ENCODE measurements around the gene TMEM183A.
"Not testable (repeated sequence)": the region's sequence is repeated elsewhere in the genome, so short reads cannot be mapped to it uniquely, and the experiment has no call there.

TMEM183A gene

GRCh38 chr1:202982715-202983430 lies 24.3 kb upstream of the TMEM183A start:
- DNase-seq: no peak
- in situ Hi-C loops (cut with HindIII; ENCODE audit: low pct_ligation_motif_present, low pct_unique_long_range_greater_than_20kb, low sequenced_read_pairs): no loop called here

GRCh38 chr1:202986120-202986519 lies 21.1 kb upstream of the TMEM183A start:
- DNase-seq; in situ Hi-C loops (cut with HindIII; ENCODE audit: low pct_ligation_motif_present, low pct_unique_long_range_greater_than_20kb, low sequenced_read_pairs): not testable (repeated sequence)

GRCh38 chr1:202987255-202987654 lies 19.9 kb upstream of the TMEM183A start:
- no peak for DNase-seq
- in situ Hi-C loops (cut with HindIII; ENCODE audit: low pct_ligation_motif_present, low pct_unique_long_range_greater_than_20kb, low sequenced_read_pairs): no loop called here

- in situ Hi-C loops (cut with HindIII; ENCODE audit: low pct_ligation_motif_present, low pct_unique_long_range_greater_than_20kb, low sequenced_read_pairs): no loop called here
- DNase-seq: no peak
Observed at GRCh38 chr1:202987922-202988583, 19.1 kb upstream of the TMEM183A start.

GRCh38 chr1:202989879-202990278 lies 17.3 kb upstream of the TMEM183A start:
- in situ Hi-C loops (cut with HindIII; ENCODE audit: low pct_ligation_motif_present, low pct_unique_long_range_greater_than_20kb, low sequenced_read_pairs): no loop called here
- DNase-seq: no peak

GRCh38 chr1:202991112-202991511 lies 16.1 kb upstream of the TMEM183A start:
- no peak for DNase-seq
- in situ Hi-C loops (cut with HindIII; ENCODE audit: low pct_ligation_motif_present, low pct_unique_long_range_greater_than_20kb, low sequenced_read_pairs): no loop called here

- in situ Hi-C loops (cut with HindIII; ENCODE audit: low pct_ligation_motif_present, low pct_unique_long_range_greater_than_20kb, low sequenced_read_pairs): no loop called here
- DNase-seq: no peak
Observed at GRCh38 chr1:202994756-202995155, 12.4 kb upstream of the TMEM183A start.

- in situ Hi-C loops (cut with HindIII; ENCODE audit: low pct_ligation_motif_present, low pct_unique_long_range_greater_than_20kb, low sequenced_read_pairs): no loop called here
- peak; percentile 66 for DNase-seq
Observed at GRCh38 chr1:202998836-202999750, 8.1 kb upstream of the TMEM183A start.

GRCh38 chr1:203000217-203000944 lies 6.8 kb upstream of the TMEM183A start:
- no peak for DNase-seq
- in situ Hi-C loops (cut with HindIII; ENCODE audit: low pct_ligation_motif_present, low pct_unique_long_range_greater_than_20kb, low sequenced_read_pairs): no loop called here

GRCh38 chr1:203001986-203002385 lies 5.2 kb upstream of the TMEM183A start:
- in situ Hi-C loops (cut with HindIII; ENCODE audit: low pct_ligation_motif_present, low pct_unique_long_range_greater_than_20kb, low sequenced_read_pairs): no loop called here
- no peak for DNase-seq

- in situ Hi-C loops (cut with HindIII; ENCODE audit: low pct_ligation_motif_present, low pct_unique_long_range_greater_than_20kb, low sequenced_read_pairs): no loop called here
- DNase-seq: no peak
Observed at GRCh38 chr1:203002951-203003350, 4.2 kb upstream of the TMEM183A start.

- in situ Hi-C loops (cut with HindIII; ENCODE audit: low pct_ligation_motif_present, low pct_unique_long_range_greater_than_20kb, low sequenced_read_pairs); DNase-seq: not testable (repeated sequence)
Observed at GRCh38 chr1:203005395-203006142, 1.6 kb upstream of the TMEM183A start.

GRCh38 chr1:203009185-203009584 lies 2.0 kb downstream of the TMEM183A start:
- no peak for DNase-seq
- in situ Hi-C loops (cut with HindIII; ENCODE audit: low pct_ligation_motif_present, low pct_unique_long_range_greater_than_20kb, low sequenced_read_pairs): no loop called here

- no peak for DNase-seq
- in situ Hi-C loops (cut with HindIII; ENCODE audit: low pct_ligation_motif_present, low pct_unique_long_range_greater_than_20kb, low sequenced_read_pairs): no loop called here
Observed at GRCh38 chr1:203011582-203011981, 4.4 kb downstream of the TMEM183A start.

- in situ Hi-C loops (cut with HindIII; ENCODE audit: low pct_ligation_motif_present, low pct_unique_long_range_greater_than_20kb, low sequenced_read_pairs): no loop called here
- DNase-seq: no peak
Observed at GRCh38 chr1:203017061-203017460, 9.9 kb downstream of the TMEM183A start.

GRCh38 chr1:203017692-203018091 lies 10.5 kb downstream of the TMEM183A start:
- in situ Hi-C loops (cut with HindIII; ENCODE audit: low pct_ligation_motif_present, low pct_unique_long_range_greater_than_20kb, low sequenced_read_pairs): no loop called here
- DNase-seq: no peak

GRCh38 chr1:203022855-203023254 lies 15.7 kb downstream of the TMEM183A start:
- DNase-seq; in situ Hi-C loops (cut with HindIII; ENCODE audit: low pct_ligation_motif_present, low pct_unique_long_range_greater_than_20kb, low sequenced_read_pairs): not testable (repeated sequence)

GRCh38 chr1:203025686-203026030 lies 18.5 kb downstream of the TMEM183A start:
- in situ Hi-C loops (cut with HindIII; ENCODE audit: low pct_ligation_motif_present, low pct_unique_long_range_greater_than_20kb, low sequenced_read_pairs): loop anchor here (25.0 kb wide), 1 partner anchor 187 kb away; no protein-coding TSS in a partner anchor

More at GRCh38 chr1:203025686-203026030, 18.5 kb downstream of the TMEM183A start:
- DNase-seq: no peak
